Peyer's patch (tissue), 4 donors: ENCODE data around the gene CACNA2D3. TPM values are rescaled to one million over a fixed set of nuclear protein-coding genes. Genes with fewer than 3 reads are reported as not detected.

Experiments
- DNase-seq, 3 donors: peaks; one replicate each; pipeline ENCODE4 v3.0.0-alpha.2; 2017 to 2019
- H3K27ac ChIP-seq, 4 donors: fragments of 200-600 bp; sonication (generic); one replicate each; pipeline ENCODE4 v1.5.1; 2016 to 2019
- H3K27me3 ChIP-seq, 2 donors: fragments of 200-600 bp; sonication (generic); one replicate each; pipeline ENCODE4 v1.5.1; 2019
- H3K36me3 ChIP-seq, 3 donors: fragments of 200-600 bp; sonication (generic); one replicate each; pipeline ENCODE4 v1.5.1; 2016 to 2019
- H3K4me1 ChIP-seq, 4 donors: fragments of 200-600 bp; sonication (generic); one replicate each; pipeline ENCODE4 v1.5.1; 2016 to 2019
- H3K4me3 ChIP-seq, 4 donors: fragments of 200-600 bp; sonication (generic); 1 replicate in 3 of 4; 2 replicates in 1 of 4; pipeline ENCODE4 v1.5.1; 2016 to 2019; ENCODE audit warnings: mild to moderate bottlenecking in 1 of 4
- H3K9me3 ChIP-seq, 4 donors: fragments of 200-600 bp; sonication (generic); one replicate each; pipeline ENCODE4 v1.5.1; 2016 to 2019; ENCODE audit warnings: mild to moderate bottlenecking in 1 of 4
- POLR2A ChIP-seq, 2 donors: fragments of 450-650 bp; IDR thresholded peaks; one replicate each; pipeline ENCODE4 v1.5.1; 2017; ENCODE audit warnings: antibody characterized with exemption in 2 of 2, mild to moderate bottlenecking in 2 of 2, moderate library complexity in 2 of 2
- total RNA-seq, 4 donors: library from RNA; depleted of rRNA; stranded (reverse); fragments of >200 nt; gene quantifications; one replicate each; pipeline ENCODE4 v1.1.0, GENCODE V29; 2016
- TF ChIP-seq, protein P1 (sequence below), 6 experiments: fragments of 450-650 bp in 4 of 6; fragments of 200-600 bp in 2 of 6; sonication (generic) in 1 of 6; IDR thresholded peaks; one replicate each; pipeline ENCODE4 v1.5.1; 2017 to 2019; ENCODE audit warnings: antibody characterized with exemption in 6 of 6, mild to moderate bottlenecking in 3 of 6, moderate library complexity in 1 of 6

CACNA2D3 gene
- total RNA-seq, 4 donors from 2014 or later: 0.27 to 5.0 TPM; not detected in 2

DNA sequence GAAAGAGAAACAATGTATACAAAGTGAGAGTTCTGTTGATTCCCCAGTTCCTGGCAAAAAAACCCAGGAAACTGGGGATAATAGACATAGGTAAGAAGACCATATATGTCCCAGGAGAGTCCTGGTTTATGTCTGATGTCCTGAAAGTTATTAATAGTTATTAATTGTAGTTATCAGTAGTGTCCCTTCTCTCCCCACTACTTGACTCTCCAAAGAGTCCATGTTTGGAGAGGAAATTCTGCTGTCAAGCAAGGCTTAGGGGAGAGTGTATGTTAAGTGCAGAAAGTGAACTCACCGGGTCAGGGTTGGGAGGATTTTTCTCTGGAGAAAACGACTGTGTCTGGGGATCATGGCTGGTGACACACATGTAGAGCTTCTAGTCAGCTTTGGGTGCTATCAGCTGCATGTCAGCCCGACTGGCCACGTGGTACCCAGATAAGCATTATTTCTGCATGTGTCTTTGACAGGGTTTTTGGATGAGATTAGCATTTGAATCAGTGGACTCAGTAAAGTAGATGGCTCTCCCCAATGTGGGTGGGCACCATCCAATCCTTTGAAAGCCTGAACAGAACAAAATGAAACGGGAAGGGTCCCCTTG is 80.4 kb downstream of the CACNA2D3 start:
- Histone ChIP-seq H3K4me3 (no peak overlapping the region), H3K4me1 (no peaks in the 10 kb centered on the region), H3K9me3 (no peaks in the 10 kb centered on the region), H3K36me3 (no peaks in the 10 kb centered on the region), H3K27me3 (no peaks in the 10 kb centered on the region), H3K27ac (no peak overlapping the region)
- no peak for DNase-seq
- no peak for TF ChIP-seq POLR2A (IDR thresholded peaks at IDR 0.05)
- TF ChIP-seq, protein P1, sequence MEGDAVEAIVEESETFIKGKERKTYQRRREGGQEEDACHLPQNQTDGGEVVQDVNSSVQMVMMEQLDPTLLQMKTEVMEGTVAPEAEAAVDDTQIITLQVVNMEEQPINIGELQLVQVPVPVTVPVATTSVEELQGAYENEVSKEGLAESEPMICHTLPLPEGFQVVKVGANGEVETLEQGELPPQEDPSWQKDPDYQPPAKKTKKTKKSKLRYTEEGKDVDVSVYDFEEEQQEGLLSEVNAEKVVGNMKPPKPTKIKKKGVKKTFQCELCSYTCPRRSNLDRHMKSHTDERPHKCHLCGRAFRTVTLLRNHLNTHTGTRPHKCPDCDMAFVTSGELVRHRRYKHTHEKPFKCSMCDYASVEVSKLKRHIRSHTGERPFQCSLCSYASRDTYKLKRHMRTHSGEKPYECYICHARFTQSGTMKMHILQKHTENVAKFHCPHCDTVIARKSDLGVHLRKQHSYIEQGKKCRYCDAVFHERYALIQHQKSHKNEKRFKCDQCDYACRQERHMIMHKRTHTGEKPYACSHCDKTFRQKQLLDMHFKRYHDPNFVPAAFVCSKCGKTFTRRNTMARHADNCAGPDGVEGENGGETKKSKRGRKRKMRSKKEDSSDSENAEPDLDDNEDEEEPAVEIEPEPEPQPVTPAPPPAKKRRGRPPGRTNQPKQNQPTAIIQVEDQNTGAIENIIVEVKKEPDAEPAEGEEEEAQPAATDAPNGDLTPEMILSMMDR (IDR thresholded peaks at IDR 0.05): no peak

DNA sequence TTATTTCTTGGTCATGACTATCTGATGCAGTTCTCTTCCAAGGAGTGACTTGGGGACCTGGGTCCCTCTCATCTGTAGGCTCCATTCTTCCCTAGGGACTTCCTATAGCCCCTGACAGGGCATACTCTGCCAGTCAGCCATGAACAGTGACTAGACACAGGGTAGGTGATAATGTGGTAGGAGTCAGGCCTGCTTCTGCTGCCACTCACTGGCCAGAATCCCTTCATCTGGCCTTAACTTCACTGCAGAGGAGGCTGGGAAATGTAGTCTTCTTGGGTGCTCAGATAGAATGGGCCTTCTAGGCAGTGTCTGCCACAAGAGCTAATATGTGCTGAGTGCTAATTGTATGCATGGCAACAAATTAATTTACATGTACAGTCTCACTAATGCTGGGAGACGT is 84.5 kb downstream of the CACNA2D3 start:
- Histone ChIP-seq H3K27me3 (no peaks in the 10 kb centered on the region), H3K36me3 (no peaks in the 10 kb centered on the region), H3K27ac (no peak overlapping the region), H3K4me3 (no peak overlapping the region), H3K4me1 (no peaks in the 10 kb centered on the region), H3K9me3 (no peaks in the 10 kb centered on the region)
- no peak for DNase-seq
- TF ChIP-seq, protein P1 (IDR thresholded peaks at IDR 0.05): no peak
- TF ChIP-seq POLR2A (IDR thresholded peaks at IDR 0.05): no peak

DNA sequence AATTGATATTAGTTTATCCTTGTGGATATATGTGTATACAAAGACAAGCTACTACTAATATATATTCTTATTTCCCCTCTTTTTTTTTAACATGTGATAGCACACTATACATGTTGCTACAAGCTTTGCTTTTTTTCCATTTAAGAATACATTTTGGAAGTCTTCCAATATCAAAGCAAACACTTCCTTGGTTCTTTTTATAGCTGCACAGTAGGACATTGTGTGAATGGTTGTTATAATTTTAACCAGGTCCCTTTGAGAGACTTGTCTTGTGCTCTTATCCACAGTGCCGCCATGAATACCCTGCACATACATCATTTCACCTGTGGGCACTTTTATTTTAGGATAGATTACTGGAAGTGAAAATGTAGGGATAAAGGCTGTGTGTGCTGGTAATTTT is 88.7 kb downstream of the CACNA2D3 start:
- H3K4me3 ChIP-seq: no peak overlapping the region
- TF ChIP-seq, protein P1 (IDR thresholded peaks at IDR 0.05): no peak
- no peak for TF ChIP-seq POLR2A (IDR thresholded peaks at IDR 0.05)
- H3K36me3 ChIP-seq: no peaks in the 10 kb centered on the region
- no peaks in the 10 kb centered on the region for H3K4me1 ChIP-seq
- DNase-seq: no peak
- no peak overlapping the region for H3K27ac ChIP-seq
- H3K9me3 ChIP-seq: no peaks in the 10 kb centered on the region
- H3K27me3 ChIP-seq: no peaks in the 10 kb centered on the region

DNA sequence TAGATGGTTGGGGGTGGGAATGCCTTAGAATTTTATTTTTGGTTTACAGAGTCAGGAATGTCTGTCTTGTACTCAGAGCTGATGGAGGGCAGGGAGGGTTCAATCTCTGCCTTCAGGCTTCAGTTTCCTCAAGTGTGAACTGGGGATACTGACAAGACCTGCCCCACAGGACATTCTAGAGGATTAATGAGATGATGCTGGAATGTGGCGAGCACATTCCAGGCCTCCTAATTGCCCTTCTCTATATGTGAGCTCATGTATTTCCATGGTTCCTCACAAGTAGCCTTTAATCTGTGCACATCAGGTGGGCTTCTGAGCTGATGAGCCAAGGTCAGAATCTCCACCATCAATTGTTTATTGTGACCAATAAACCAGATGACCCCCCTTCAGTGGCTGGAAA is 90.4 kb downstream of the CACNA2D3 start:
- no peaks in the 10 kb centered on the region for H3K27me3 ChIP-seq
- no peak for TF ChIP-seq POLR2A (IDR thresholded peaks at IDR 0.05)
- TF ChIP-seq, protein P1 (IDR thresholded peaks at IDR 0.05): no peak
- H3K27ac ChIP-seq: no peak overlapping the region
- DNase-seq: no peak
- no peaks in the 10 kb centered on the region for H3K4me1 ChIP-seq
- no peaks in the 10 kb centered on the region for H3K36me3 ChIP-seq
- no peak overlapping the region for H3K4me3 ChIP-seq
- no peaks in the 10 kb centered on the region for H3K9me3 ChIP-seq

DNA sequence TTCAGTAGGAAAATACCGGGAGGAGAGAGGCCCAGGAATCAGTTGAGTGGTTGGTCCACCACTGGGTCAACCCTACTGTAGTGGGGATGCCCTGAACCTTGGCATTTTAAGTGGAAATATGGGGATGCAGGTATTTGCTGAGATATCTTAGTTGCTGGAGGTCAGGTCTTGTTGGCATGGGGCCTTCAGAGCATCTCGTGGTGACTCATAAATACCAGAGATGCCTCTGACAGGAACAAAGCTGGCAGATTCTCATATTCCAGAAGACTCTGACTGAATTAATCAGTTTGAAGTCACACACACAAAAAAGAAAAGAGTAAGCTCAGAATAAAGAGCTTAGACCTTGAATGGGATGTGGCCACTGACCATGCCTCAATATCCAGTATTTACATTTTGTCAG is 91.6 kb downstream of the CACNA2D3 start:
- Histone ChIP-seq H3K4me3 (no peak overlapping the region), H3K27me3 (no peaks in the 10 kb centered on the region), H3K9me3 (no peaks in the 10 kb centered on the region), H3K27ac (no peak overlapping the region), H3K4me1 (no peaks in the 10 kb centered on the region), H3K36me3 (no peaks in the 10 kb centered on the region)
- TF ChIP-seq, protein P1 (IDR thresholded peaks at IDR 0.05): no peak
- TF ChIP-seq POLR2A (IDR thresholded peaks at IDR 0.05): no peak
- no peak for DNase-seq

DNA sequence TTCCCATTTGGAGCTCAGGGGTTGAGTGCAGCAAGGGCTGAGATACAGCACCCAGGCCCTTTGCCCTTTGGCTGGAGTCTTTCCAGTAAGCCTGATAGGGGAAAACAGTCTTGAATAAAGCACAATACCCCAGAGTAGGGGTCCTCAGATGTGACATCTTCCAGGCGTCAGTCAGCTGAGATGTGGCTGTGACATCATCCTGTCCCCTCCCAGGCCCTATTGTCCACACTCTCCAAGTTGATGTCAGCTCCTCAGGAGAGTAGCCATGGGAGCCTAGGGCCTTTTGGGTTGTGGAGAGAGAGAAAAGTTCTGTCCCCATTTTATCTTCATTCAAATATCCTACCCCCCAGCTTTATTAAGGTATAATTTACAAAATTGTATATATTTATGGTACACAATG is 92.5 kb downstream of the CACNA2D3 start:
- no peak for TF ChIP-seq POLR2A (IDR thresholded peaks at IDR 0.05)
- TF ChIP-seq, protein P1 (IDR thresholded peaks at IDR 0.05): no peak
- H3K27ac ChIP-seq: no peak overlapping the region
- no peaks in the 10 kb centered on the region for H3K27me3 ChIP-seq
- H3K9me3 ChIP-seq: no peaks in the 10 kb centered on the region
- H3K4me1 ChIP-seq: no peaks in the 10 kb centered on the region
- H3K4me3 ChIP-seq: no peak overlapping the region
- DNase-seq: no peak
- H3K36me3 ChIP-seq: no peaks in the 10 kb centered on the region
